SIG-M5 (cell line): ENCODE data around the gene LRRC63.
"Not testable (repeated sequence)": the region's sequence is repeated elsewhere in the genome, so short reads cannot be mapped to it uniquely, and the experiment has no call there.

Experiments
- DNase-seq: peaks from one replicate; lab custom pipeline; 2025; lab: John Stamatoyannopoulos, UW

The LRRC63 gene, protein sequence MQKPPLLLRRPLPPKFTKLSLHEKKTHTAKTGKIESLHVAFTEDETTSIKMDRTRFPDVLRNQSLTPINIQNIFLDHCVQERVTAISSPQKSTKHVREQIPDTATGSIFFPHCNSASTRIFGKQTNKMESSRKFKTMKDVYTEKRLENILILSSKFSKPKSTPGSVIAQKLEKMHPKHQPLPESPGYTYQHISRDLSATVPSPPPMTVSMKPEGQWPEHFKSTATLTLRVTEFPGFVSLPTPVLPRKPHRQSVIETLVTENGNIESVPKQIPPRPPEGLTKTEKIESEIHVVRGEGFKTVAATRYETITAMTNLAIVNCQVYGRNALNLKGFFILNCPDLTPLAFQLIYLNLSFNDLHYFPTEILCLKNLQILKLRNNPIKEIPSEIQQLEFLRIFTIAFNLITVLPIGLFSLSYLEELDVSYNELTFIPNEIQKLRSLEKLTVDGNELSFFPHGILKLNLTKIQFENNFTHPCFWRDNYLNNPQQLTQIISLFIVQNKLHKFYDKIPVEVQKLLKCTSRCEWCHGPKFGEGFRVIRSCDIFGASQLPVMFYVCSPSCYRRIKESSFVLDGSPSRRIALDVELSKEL

GRCh38 chr13:46211483-46212351, at the start of gene LRRC63:
LRRC63 (plus strand) TSS chr13:46211928; CDS start chr13:46213035, 1,107 bp downstream.
- DNase-seq = peak; percentile 33

GRCh38 chr13:46162741-46163140, 49.0 kb upstream of the LRRC63 start:
- DNase-seq = not testable (repeated sequence)

GRCh38 chr13:46164661-46165060, 47.1 kb upstream of the LRRC63 start:
- no peak for DNase-seq

- no peak for DNase-seq
Measured at GRCh38 chr13:46165485-46166223, 46.1 kb upstream of the LRRC63 start.

DNA sequence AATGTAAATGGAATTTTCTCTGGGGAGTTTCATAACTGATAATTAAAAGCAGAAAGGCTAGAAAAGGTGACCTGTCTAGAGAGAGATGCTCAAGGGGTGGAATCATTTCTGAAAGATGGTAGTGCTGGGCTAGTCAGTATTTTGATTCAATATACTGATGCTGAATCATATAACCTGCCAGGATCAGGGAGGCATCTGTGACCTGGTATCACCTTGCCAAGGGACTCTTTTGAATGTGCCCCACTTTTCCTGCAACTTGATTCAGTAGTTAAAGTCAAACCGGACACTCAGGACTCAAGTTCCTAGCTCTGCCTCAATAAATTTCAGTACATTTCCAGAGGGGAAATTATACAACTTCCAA, 45.5 kb upstream of the LRRC63 start:
- DNase-seq = no peak

GRCh38 chr13:46166947-46167610, 44.6 kb upstream of the LRRC63 start:
- no peak for DNase-seq

DNA sequence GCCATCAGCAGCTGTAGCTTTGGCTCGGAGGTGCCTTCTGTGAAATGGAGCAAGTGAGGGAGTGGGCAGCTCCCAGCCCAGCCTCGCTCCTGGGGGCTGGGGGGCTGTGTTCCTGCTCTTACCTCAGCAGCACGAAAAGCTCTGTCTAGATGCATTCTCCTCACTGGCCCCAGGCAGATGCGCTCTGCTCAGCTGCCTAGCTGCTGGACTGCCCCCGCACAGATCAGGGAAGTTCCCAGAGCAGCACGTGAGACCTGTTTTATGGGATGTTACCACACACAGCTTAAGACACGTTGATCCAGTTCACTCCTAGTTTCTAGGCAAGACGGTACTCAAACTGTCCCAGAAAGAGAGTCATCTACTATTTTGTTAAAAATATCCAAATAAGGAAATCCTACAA, 43.4 kb upstream of the LRRC63 start:
- peak; percentile 81 for DNase-seq

DNA sequence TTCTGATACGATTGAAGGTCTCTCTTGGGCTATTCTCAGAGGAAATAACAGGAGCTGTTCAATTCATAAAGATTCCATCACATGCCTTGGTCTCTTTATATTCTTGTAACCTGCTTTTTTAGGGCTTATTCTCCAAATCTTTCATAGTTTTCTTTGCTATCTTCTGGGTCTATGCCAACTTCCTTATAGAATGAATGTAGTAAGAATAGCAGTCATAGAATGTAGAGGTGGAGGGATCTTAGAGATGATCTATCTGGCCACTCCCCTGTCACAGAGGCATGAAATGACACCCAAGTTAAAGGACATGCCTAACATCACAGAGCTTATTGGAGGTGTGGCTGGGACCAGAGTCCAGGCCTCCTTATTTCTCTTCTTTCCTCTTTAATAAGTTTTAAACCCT, 42.9 kb upstream of the LRRC63 start:
- DNase-seq = no peak

GRCh38 chr13:46169758-46170157, 42.0 kb upstream of the LRRC63 start:
- no peak for DNase-seq

DNA sequence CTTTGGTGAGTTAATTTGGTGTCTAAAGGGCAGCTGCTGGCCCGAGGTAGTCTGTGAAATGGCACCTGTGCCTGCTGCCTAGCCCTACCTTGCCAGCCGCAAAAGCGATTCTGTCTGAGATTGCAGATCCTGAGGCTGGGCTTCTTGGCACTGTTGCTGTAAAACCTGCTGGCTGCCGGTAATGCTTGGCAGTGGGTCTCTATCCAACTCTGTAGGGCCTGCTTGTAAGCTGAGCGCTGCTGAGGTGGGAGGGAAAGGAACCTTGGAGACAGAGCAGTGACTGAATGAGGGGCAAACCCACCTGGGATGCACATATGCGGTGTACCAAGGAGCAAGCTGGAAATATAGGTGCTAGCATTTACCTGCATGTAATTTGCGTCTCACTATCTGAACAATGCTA, 41.5 kb upstream of the LRRC63 start:
- no peak for DNase-seq

GRCh38 chr13:46170687-46171086, 41.0 kb upstream of the LRRC63 start:
- peak; percentile 74 for DNase-seq

- DNase-seq = peak; percentile 62
Measured at GRCh38 chr13:46171217-46171616, 40.5 kb upstream of the LRRC63 start.

GRCh38 chr13:46171739-46172138, 40.0 kb upstream of the LRRC63 start:
- no peak for DNase-seq

- DNase-seq = peak; percentile 91
Measured at GRCh38 chr13:46172531-46172991, 39.2 kb upstream of the LRRC63 start.

DNA sequence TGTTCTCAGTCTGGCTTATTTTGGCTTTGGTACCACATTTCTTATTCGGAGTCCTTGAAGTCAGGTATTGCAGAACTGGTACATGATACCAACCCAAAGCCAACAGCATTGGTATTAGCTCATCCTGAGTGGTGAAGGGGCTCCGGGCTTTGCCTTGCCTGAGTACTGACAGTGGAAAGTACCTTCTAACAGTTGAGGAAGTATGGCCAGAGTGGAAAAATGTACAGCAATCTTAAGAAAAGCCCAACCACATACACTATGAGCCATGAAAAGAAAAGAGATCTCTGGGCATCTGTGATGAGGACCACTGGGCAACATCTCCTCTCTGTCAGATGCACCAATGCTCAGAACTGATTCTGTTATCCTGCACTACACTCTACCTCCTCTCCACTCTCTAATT, 38.1 kb upstream of the LRRC63 start:
- DNase-seq = peak; percentile 31

DNA sequence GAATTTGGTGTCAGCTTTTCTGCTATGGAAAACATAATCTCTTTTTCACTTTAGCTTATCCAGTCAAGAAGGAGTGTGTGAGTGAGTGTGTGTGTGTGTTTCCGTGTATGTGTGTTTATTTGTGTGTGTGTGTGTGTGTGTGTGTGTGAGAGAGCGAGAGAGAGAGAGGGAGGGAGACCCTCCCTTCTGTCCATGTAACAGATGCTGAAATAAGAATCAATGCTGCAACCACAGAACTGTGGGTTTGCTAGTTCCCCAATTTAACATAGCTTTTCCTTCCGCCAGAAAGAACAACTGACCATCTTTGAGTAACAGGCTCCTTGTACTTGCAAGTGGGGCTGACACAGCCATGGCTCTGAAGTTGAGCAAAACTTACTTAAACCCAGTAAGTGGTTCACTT, 35.0 kb upstream of the LRRC63 start:
- peak; percentile 96 for DNase-seq

DNA sequence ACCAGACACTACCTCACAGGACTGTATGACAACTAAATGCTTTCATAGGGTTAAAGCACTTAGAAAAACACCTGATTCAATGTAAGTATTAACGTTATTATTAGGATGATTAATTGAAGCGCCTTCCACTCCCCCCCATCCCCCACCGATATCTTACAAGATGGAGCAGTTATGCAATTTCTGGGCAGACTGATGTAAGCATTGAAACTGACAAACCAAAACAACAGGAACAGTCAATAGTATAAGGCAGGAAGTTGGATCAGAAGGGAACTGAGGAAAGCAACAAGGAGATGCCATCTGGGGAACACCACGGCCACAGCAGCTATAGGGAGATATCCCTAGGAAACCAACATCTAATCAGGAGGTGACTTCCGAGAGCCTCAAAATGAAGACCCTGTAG, 33.6 kb upstream of the LRRC63 start:
- DNase-seq = peak; percentile 48

- DNase-seq = no peak
Measured at GRCh38 chr13:46178821-46179220, 32.9 kb upstream of the LRRC63 start.

DNA sequence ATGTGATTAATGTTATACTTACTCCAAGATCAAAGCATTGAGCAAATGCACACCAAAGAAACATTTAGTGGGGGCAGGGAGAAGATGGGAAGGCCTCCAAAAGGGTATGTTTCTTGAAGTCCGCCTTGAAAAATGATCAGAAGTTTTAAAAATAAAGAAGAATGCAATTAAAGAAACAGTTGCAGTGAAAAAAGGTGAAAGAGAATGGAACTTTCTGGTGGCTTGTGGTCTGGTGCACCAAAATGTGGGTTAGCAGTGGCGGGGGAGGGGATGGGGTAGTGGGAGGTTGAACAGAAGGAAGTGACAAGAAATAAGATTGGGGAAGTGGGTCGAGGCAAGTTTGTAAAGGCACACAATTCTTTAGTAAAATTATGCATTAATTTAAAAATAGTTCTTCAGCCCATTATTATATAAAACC, 32.2 kb upstream of the LRRC63 start:
- peak; percentile 61 for DNase-seq

DNA sequence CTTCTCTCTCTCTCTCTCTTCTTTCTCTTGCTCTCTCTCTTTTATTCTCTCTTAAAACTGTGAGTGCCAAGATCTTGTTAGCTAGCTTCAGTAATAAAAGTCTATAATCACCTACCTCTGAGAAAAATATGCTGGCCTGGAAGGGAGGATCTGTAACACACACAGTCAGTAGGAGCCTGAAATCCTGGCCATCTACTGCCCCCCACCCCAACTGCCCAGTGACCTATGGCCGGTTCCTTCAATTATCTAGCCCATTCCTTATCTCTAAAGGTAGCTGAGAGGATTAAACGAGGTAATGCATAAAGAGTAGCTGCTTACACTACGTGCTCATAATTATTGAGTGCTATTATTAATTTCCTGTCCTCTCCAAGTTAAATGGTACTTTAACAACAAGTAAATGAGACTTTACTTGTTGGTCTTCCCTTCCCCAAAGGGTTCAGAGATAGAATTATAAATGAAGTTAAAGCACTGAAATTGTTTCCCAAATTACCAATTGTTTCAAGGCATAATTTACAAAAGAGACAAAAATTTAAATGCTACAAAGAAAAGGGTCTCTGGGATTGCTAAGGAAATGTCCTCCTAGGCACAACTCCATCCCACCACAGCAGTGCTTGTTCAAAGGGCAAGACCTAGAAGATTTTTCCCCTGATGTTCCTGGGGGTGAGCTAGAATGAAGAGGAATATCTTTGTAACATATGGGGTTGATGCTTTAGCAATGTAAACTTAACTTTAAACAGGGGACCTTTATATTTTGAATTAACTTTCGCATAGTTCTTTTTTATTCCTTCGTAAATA, 31.6 kb upstream of the LRRC63 start:
- no peak for DNase-seq
